Upper lobe of left lung (tissue), 6 donors: ENCODE measurements around the gene PCCA. TPM values are rescaled to one million over a fixed set of nuclear protein-coding genes. Genes with fewer than 3 reads are reported as not detected.

Source experiments
- ATAC-seq, 2 donors: fragments of 200-7000 bp; cut with Tn5 transposase; one replicate each; pipeline ENCODE4 v1.9.1; 2022; ENCODE audit warnings: mild to moderate bottlenecking in 2 of 2, moderate library complexity in 2 of 2; ENCODE audit not compliant: low FRiP score in 2 of 2
- DNase-seq, 2 donors: peaks; one replicate each; pipeline ENCODE4 v3.0.0-alpha.2; 2019 to 2020
- H3K27ac ChIP-seq, 4 donors: fragments of 200-600 bp; sonication (generic); one replicate each; pipeline ENCODE4 v1.5.1; 2016 to 2019
- H3K27me3 ChIP-seq, 4 donors: fragments of 200-600 bp; sonication (generic); one replicate each; pipeline ENCODE4 v1.5.1; 2017 to 2019
- H3K36me3 ChIP-seq, 4 donors: fragments of 200-600 bp; sonication (generic); one replicate each; pipeline ENCODE4 v1.5.1; 2016 to 2019
- H3K4me1 ChIP-seq, 4 donors: fragments of 200-600 bp; sonication (generic); one replicate each; pipeline ENCODE4 v1.5.1; 2018 to 2019
- H3K4me3 ChIP-seq, 4 donors: fragments of 200-600 bp; sonication (generic); one replicate each; pipeline ENCODE4 v1.5.1; 2017 to 2019; ENCODE audit warnings: mild to moderate bottlenecking in 2 of 4, moderate library complexity in 1 of 4
- H3K9me3 ChIP-seq, 4 donors: fragments of 200-600 bp; sonication (generic); one replicate each; pipeline ENCODE4 v1.5.1; 2018 to 2019
- CTCF ChIP-seq, 6 experiments: fragments of 450-650 bp in 4 of 6; fragments of 200-600 bp in 2 of 6; sonication (generic) in 2 of 6; IDR thresholded peaks; one replicate each; pipeline ENCODE4 v1.5.1; 2016 to 2019; ENCODE audit warnings: antibody characterized with exemption in 6 of 6
- EP300 ChIP-seq, 4 donors: sonication (generic); formaldehyde crosslinking; IDR thresholded peaks; one replicate each; pipeline ENCODE4 v1.5.1; 2017; ENCODE audit warnings: antibody characterized with exemption in 4 of 4, control low read depth in 2 of 4
- POLR2A ChIP-seq, 4 donors: fragments of 450-650 bp; IDR thresholded peaks; one replicate each; pipeline ENCODE4 v1.5.1; 2016 to 2017; ENCODE audit warnings: antibody characterized with exemption in 4 of 4, mild to moderate bottlenecking in 2 of 4
- POLR2AphosphoS5 ChIP-seq, 2 donors: sonication (generic); formaldehyde crosslinking; IDR thresholded peaks; one replicate each; pipeline ENCODE4 v1.5.1; 2017; ENCODE audit warnings: antibody characterized with exemption in 2 of 2
- WGBS, 2 donors: methylation state at CpG; one replicate each; pipeline ENCODE4 v1.1.5; 2017 to 2018; 5-methylcytosine and 5-hydroxymethylcytosine counted together
- total RNA-seq, 6 donors: library from RNA; depleted of rRNA in 4 of 6; stranded (reverse); fragments of >200 nt in 4 of 6; gene quantifications; one replicate each; pipeline versions ENCODE4 v1.1.0 to v1.2.1, GENCODE V29; 2016 to 2021
- donor health status: DM: no; HTN: no; CAD: no; lungs with moderate emphysema.
- donor health status: DM: no; HTN: yes; CAD: no; lungs with severe emphysema.

Gene PCCA
- total RNA-seq, 6 donors from 2014 or later = 23.1 to 43.4 (median 30.0) TPM

GRCh38 chr13:100543872-100544602 lies 455.1 kb downstream of the PCCA start:
- peak; percentile 14 to 86 for DNase-seq
- no peak for ATAC-seq
- H3K4me1 ChIP-seq = peaks cover 0 to 7% (median 0%) of the 10 kb centered on the region in 4 donors
- H3K4me3 ChIP-seq = peak overlapping the region in 3 of 4 donors; percentile 15 to 39 (median 36)
- TF ChIP-seq POLR2AphosphoS5 (IDR thresholded peaks at IDR 0.05) (no peak), EP300 (IDR thresholded peaks at IDR 0.05) (no peak), POLR2A (IDR thresholded peaks at IDR 0.05) (no peak)
- peak overlapping the region in 1 of 4 donors; percentile 0 for H3K27ac ChIP-seq
- H3K36me3 ChIP-seq = no peaks in the 10 kb centered on the region
- no peaks in the 10 kb centered on the region for H3K27me3 ChIP-seq
- WGBS, 2 donors = 65 to 74% methylated on average over 26 of the region's 26 CpGs
- no peaks in the 10 kb centered on the region for H3K9me3 ChIP-seq

GRCh38 chr13:100544866-100545683 lies 456.2 kb downstream of the PCCA start:
- Histone ChIP-seq H3K9me3 (no peaks in the 10 kb centered on the region), H3K27me3 (no peaks in the 10 kb centered on the region), H3K4me3 (peak overlapping the region in 3 of 4 donors; percentile 15 to 39 (median 36)), H3K27ac (no peak overlapping the region), H3K4me1 (peaks cover 0 to 7% (median 0%) of the 10 kb centered on the region in 4 donors), H3K36me3 (no peaks in the 10 kb centered on the region)
- no peak for TF ChIP-seq POLR2A (IDR thresholded peaks at IDR 0.05)
- peak in 1 of 2 donors; percentile 37 for ATAC-seq
- DNase-seq = peak; percentile 50 to 91
- WGBS, 2 donors = 73 to 80% methylated on average over 10 to 22 of the region's 22 CpGs

GRCh38 chr13:100545684-100546061 lies 456.8 kb downstream of the PCCA start:
- ATAC-seq = no peak
- no peaks in the 10 kb centered on the region for H3K9me3 ChIP-seq
- H3K27ac ChIP-seq = no peak overlapping the region
- H3K27me3 ChIP-seq = no peaks in the 10 kb centered on the region
- no peak for TF ChIP-seq EP300 (IDR thresholded peaks at IDR 0.05)
- no peak for TF ChIP-seq POLR2A (IDR thresholded peaks at IDR 0.05)
- TF ChIP-seq CTCF (IDR thresholded peaks at IDR 0.05) = no peak
- no peak for TF ChIP-seq POLR2AphosphoS5 (IDR thresholded peaks at IDR 0.05)
- H3K4me1 ChIP-seq = peaks cover 0 to 7% (median 0%) of the 10 kb centered on the region in 4 donors
- no peak overlapping the region for H3K4me3 ChIP-seq
- peak in 1 of 2 donors; percentile 14 for DNase-seq
- no peaks in the 10 kb centered on the region for H3K36me3 ChIP-seq
- 86 to 96% methylated on average over 4 of the region's 4 CpGs for WGBS, 2 donors

- H3K4me3 ChIP-seq = no peak overlapping the region
- H3K9me3 ChIP-seq = no peaks in the 10 kb centered on the region
- no peaks in the 10 kb centered on the region for H3K27me3 ChIP-seq
- no peaks in the 10 kb centered on the region for H3K36me3 ChIP-seq
- no peak for ATAC-seq
- DNase-seq = no peak
- WGBS, 2 donors = 94 to 96% methylated on average over 20 to 21 of the region's 21 CpGs
- H3K27ac ChIP-seq = peak overlapping the region in 1 of 4 donors; percentile 55
- no peak for TF ChIP-seq POLR2A (IDR thresholded peaks at IDR 0.05)
- no peak for TF ChIP-seq CTCF (IDR thresholded peaks at IDR 0.05)
- TF ChIP-seq POLR2AphosphoS5 (IDR thresholded peaks at IDR 0.05) = no peak
- no peak for TF ChIP-seq EP300 (IDR thresholded peaks at IDR 0.05)
- H3K4me1 ChIP-seq = peaks cover 0 to 7% (median 0%) of the 10 kb centered on the region in 4 donors
Measured at GRCh38 chr13:100546713-100547405, 458.0 kb downstream of the PCCA start.

GRCh38 chr13:100547791-100548201 lies 458.9 kb downstream of the PCCA start:
- no peaks in the 10 kb centered on the region for H3K36me3 ChIP-seq
- DNase-seq (no peak), ATAC-seq (no peak)
- no peak for TF ChIP-seq EP300 (IDR thresholded peaks at IDR 0.05)
- no peak for TF ChIP-seq POLR2AphosphoS5 (IDR thresholded peaks at IDR 0.05)
- TF ChIP-seq POLR2A (IDR thresholded peaks at IDR 0.05) = no peak
- H3K4me1 ChIP-seq = peaks cover 0 to 7% (median 0%) of the 10 kb centered on the region in 4 donors
- H3K27ac ChIP-seq = peak overlapping the region in 3 of 4 donors; percentile 12 to 55 (median 12)
- H3K9me3 ChIP-seq = no peaks in the 10 kb centered on the region
- H3K4me3 ChIP-seq = no peak overlapping the region
- no peaks in the 10 kb centered on the region for H3K27me3 ChIP-seq
- 63% methylated on average over 9 of the region's 9 CpGs for WGBS, 2 donors

GRCh38 chr13:100549316-100549715 lies 460.4 kb downstream of the PCCA start:
- ATAC-seq = no peak
- H3K4me1 ChIP-seq = peaks cover 0 to 7% (median 0%) of the 10 kb centered on the region in 4 donors
- TF ChIP-seq POLR2A (IDR thresholded peaks at IDR 0.05) (no peak), EP300 (IDR thresholded peaks at IDR 0.05) (no peak), CTCF (IDR thresholded peaks at IDR 0.05) (no peak), POLR2AphosphoS5 (IDR thresholded peaks at IDR 0.05) (no peak)
- H3K27me3 ChIP-seq = no peaks in the 10 kb centered on the region
- H3K27ac ChIP-seq = no peak overlapping the region
- 92% methylated on average over 8 to 9 of the region's 9 CpGs for WGBS, 2 donors
- no peaks in the 10 kb centered on the region for H3K9me3 ChIP-seq
- H3K36me3 ChIP-seq = no peaks in the 10 kb centered on the region
- H3K4me3 ChIP-seq = no peak overlapping the region
- DNase-seq = no peak
